SW 1271 (cell line): ENCODE results near the gene RNF187.

ENCODE experiments used
- DNase-seq, 2 experiments: peaks; one replicate each; lab custom pipeline; 2025; lab: John Stamatoyannopoulos, UW

RNF187 gene

GRCh38 chr1:228510101-228510802, 23.1 kb downstream of the RNF187 start:
- no peak for DNase-seq

- DNase-seq: no peak
Measured at GRCh38 chr1:228510803-228511413, 23.7 kb downstream of the RNF187 start.

GRCh38 chr1:228511546-228512445, 24.6 kb downstream of the RNF187 start:
- DNase-seq: no peak

- DNase-seq: no peak
Measured at GRCh38 chr1:228512781-228513198, 25.6 kb downstream of the RNF187 start.

GRCh38 chr1:228513236-228513900, 26.2 kb downstream of the RNF187 start:
- DNase-seq: no peak

GRCh38 chr1:228514421-228514820, 27.2 kb downstream of the RNF187 start:
- DNase-seq: no peak

- peak in 1 of 2 experiments; percentile 13 for DNase-seq
Measured at GRCh38 chr1:228515200-228515834, 28.1 kb downstream of the RNF187 start.

- no peak for DNase-seq
Measured at GRCh38 chr1:228517655-228518054, 30.5 kb downstream of the RNF187 start.

GRCh38 chr1:228527596-228527995, 40.4 kb downstream of the RNF187 start:
- DNase-seq: no peak

- DNase-seq: no peak
Measured at GRCh38 chr1:228528612-228529011, 41.4 kb downstream of the RNF187 start.

- DNase-seq: no peak
Measured at GRCh38 chr1:228530086-228530758, 43.0 kb downstream of the RNF187 start.

- no peak for DNase-seq
Measured at GRCh38 chr1:228530951-228531731, 44.0 kb downstream of the RNF187 start.

GRCh38 chr1:228538831-228539230, 51.6 kb downstream of the RNF187 start:
- no peak for DNase-seq

- DNase-seq: no peak
Measured at GRCh38 chr1:228540161-228540917, 53.2 kb downstream of the RNF187 start.

- no peak for DNase-seq
Measured at GRCh38 chr1:228541725-228542124, 54.5 kb downstream of the RNF187 start.

- no peak for DNase-seq
Measured at GRCh38 chr1:228542376-228542775, 55.2 kb downstream of the RNF187 start.

- no peak for DNase-seq
Measured at GRCh38 chr1:228542981-228543380, 55.8 kb downstream of the RNF187 start.

- no peak for DNase-seq
Measured at GRCh38 chr1:228543396-228543795, 56.2 kb downstream of the RNF187 start.

- no peak for DNase-seq
Measured at GRCh38 chr1:228544021-228544850, 57.1 kb downstream of the RNF187 start.
